GM19463 (cell line): ENCODE data around the gene RASL10A.

ENCODE experiments used
- ATAC-seq: cut with Tn5 transposase; IDR thresholded peaks from one replicate; pipeline ENCODE4 v1.9.1; 2021; ENCODE audit warnings: mild to moderate bottlenecking, moderate library complexity; ENCODE audit not compliant: unreplicated experiment

The RASL10A gene

GRCh38 chr22:29339381-29340235 lies 24.1 kb upstream of the RASL10A start:
- no peak for ATAC-seq

DNA sequence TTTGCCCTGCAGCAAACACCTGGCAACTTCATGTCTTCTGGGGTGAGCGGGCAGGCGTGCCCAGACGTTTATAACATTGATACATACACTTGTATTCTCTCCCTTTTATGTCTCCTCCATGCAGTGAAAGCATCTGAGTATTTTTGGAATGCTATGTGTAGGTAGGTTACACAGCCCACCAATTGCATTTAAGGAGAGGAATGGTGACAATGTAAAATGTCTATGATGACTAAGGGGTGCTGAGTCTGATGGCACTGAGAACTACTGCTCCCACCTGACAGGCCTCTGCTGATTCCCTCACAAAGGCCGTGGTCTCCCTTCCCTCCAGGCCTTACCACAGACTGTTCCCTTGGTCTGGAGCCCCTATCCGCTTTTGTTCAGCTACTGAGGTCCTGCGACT lies 22.9 kb upstream of the RASL10A start:
- no peak for ATAC-seq

- ATAC-seq = no peak
These were observed 22.3 kb upstream of the RASL10A start for GRCh38 chr22:29337631-29338284.

DNA sequence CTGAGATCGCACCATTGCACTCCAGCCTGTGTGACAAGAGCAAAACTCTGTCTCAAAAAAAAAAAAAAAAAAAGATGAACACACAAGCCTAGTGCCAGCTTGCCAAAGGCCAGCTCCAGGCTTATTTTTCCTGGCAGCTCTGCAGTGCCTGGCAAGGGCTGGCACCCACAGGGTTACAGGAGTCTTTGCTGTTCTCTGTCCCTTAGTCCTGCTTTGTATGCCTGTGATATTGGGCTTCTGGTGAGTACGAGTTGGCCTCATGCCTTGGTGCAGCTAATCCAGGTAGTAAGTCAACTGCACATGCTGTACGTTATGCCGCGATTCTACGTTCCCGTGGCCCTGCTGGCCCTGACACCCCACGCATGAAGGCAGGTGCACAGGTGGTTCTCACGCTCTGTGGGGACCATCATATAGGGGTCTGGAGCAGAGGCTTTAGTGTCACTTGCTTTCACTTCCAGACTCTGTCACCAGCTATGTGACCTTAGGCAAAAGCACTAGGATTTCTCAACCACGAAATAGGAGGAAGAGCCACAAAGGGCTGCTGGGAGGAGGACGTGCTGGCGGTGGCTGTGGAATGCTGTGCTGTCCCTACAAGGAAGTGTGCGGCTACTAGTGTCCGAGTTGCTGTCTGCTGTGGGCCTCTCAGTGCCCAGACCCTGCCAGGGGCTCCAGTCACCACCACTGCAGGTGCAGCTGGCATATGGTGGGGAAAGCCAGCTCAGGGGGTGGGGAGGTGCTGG lies 21.4 kb upstream of the RASL10A start:
- ATAC-seq = no peak

- no peak for ATAC-seq
These were observed 20.2 kb upstream of the RASL10A start for GRCh38 chr22:29335656-29336055.

- no peak for ATAC-seq
These were observed 19.3 kb upstream of the RASL10A start for GRCh38 chr22:29334696-29335344.

DNA sequence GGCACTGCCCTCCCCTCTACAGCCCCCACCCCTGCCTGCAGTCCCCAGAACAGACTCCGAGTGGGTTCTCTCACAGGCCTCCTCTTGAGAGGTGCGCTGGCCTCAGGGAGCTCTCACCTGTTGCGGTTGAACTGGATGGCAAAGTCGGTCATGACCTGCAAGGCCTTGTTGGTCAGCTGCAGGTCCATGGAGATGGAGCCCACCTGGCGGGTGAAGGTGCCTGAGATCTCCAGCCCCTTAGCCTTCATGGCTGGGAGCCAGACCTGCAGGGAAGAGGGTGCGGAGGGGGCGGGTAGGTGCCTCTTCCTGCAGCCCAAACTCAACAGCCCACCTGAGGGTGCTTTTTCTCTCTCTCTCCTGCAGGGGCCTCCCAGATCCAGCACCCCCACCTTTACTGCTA lies 18.7 kb upstream of the RASL10A start:
- ATAC-seq = no peak

GRCh38 chr22:29332886-29333496 lies 17.5 kb upstream of the RASL10A start:
- ATAC-seq = no peak

DNA sequence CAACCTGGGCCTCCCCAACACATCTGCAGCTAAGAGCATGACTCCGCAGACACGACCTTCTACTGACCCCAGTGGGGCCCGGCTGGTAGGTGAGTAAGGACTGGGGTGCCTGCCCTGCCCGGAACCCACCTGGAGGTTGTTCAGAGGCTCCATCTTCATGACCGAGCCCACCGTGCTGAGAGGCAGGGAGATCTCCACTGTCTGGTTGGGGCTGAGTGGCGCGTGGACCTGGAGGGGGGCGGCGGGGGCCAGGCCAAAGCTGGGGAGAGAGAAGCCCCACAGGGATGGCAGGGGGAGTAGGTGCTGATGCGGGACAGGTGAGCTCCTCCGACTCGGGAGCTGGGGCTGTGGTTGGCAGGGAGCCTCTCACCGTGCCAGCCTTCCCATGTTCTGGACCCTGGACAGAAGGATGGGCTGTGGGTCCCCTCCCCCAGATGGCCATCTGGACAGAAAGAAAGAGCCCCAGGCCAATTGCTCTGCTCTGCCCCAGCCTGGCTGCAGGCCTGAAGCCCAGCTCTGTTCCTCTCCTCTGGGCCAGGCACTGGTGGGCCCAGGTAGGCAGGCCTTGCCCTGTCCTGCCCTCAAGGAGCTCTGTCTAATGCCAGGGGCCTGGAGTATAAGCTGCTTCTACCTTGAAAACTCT lies 16.3 kb upstream of the RASL10A start:
- no peak for ATAC-seq

DNA sequence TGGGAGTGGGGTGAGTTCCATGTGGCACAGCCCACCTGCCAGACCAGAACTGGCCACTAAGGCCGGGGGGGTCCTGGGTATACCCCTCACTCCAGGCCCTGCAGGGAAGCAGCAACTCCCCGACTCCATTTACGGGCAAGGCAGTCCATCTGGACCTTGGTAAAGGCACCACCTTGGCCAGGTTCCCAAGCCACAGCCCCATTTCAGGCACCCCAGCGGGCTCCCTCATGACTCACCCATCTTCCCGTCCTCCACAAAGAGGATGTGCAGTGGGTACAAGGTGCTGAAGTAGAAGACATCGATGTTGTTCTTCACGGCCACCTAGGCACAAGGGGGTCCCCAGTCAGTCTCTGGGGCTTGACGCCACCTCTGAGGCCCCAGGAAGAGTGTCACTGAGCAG lies 15.7 kb upstream of the RASL10A start:
- ATAC-seq = no peak

GRCh38 chr22:29330753-29331152 lies 15.3 kb upstream of the RASL10A start:
- no peak for ATAC-seq

- no peak for ATAC-seq
These were observed 14.8 kb upstream of the RASL10A start for GRCh38 chr22:29330291-29330690.

- ATAC-seq = no peak
These were observed 14.1 kb upstream of the RASL10A start for GRCh38 chr22:29329581-29329980.

- ATAC-seq = no peak
These were observed 13.3 kb upstream of the RASL10A start for GRCh38 chr22:29328566-29329500.

DNA sequence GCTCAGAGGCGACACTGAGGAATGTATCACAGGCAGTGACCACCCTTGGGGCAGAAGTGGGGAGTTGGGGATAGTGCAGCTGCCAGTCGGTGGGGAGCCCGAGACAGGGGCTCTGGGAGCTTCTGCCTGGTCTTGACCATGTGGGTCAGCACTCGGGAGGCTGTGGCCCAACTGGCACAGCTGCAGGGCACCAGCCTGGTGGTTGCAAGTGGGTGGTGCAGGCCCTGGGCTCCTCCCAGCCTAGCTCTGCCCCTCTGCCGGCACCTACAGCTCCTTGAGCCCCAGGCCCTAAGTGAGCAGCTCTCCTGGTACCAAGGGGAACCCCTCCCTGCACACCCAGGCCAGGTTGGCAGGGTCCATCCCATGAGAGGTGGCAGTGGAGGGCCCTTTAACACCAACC lies 12.6 kb upstream of the RASL10A start:
- no peak for ATAC-seq

DNA sequence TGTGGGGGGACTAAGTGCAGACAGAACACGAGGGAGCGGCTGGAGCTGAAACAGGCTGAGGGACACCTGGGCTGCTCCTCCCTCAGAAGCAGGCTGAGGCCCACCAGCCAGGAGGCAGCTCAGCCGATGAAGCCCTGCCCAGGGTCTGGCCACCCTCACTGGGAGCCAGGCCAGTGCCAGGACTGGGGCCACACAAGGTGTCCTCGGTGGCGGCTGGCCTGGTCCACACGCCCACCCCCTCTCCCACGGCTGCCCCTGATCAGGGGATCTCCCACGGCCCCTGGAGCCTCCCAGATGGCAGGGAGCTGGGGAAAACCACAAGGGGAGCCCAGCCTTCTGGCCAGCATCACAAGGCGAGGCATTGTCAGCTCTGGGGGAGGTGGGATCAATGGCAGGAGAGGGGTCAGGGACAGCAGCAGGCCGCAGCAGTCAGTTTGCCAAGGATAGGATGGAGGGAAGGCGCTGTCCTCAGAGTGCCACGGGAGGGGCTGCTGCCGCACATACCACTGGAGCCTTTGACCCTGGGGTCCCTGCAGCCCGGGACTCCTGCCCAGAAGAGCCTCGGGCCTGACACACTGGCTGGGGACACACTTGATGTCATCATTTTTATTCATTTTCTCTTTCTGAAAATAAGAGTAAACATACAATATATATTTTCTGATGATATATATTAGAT lies 11.7 kb upstream of the RASL10A start:
- no peak for ATAC-seq

- ATAC-seq = no peak
These were observed 11.0 kb upstream of the RASL10A start for GRCh38 chr22:29326481-29326880.

DNA sequence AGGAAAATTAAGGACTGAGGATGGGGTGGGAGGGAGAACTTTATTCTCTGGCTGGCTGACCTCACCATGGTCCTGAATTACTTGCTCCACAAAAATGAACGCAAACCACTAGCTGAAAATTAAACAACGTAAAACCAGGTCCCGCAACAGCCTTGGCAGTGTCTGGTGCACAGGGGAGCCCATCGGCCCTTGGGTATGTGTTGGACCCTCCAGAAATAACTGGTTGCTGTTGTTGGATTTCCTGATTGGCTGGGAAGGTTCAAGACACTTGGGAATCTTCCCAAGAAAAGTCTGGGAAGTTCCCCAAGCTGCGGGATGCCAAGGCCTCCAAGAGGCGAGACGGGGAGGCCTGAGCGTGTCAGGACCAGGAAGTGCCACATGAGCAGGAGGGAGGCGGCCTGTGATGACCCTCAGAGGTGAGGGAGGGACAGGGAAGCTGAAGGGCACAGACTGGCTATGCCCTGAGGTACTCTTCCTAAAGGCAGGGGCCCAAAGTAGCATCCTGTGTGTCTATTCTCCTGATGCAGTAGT lies 10.4 kb upstream of the RASL10A start:
- ATAC-seq = no peak
